Thyroid gland (tissue), 4 donors: ENCODE results near the gene SLC15A5. TPM values are rescaled to one million over a fixed set of nuclear protein-coding genes. Genes with fewer than 3 reads are reported as not detected.

Experiments
- DNase-seq, 2 donors: peaks; one replicate each; pipeline ENCODE4 v3.0.0-alpha.2; 2019
- H3K27ac ChIP-seq, 3 donors: fragments of 200-600 bp; sonication (generic); 1 replicate in 2 of 3; 2 replicates in 1 of 3; pipeline ENCODE4 v1.5.1; 2016 to 2019; ENCODE audit warnings: mild to moderate bottlenecking in 1 of 3, moderate library complexity in 1 of 3
- H3K27me3 ChIP-seq: fragments of 200-600 bp; sonication (generic); one replicate; pipeline ENCODE4 v1.5.1; 2019
- H3K36me3 ChIP-seq, 2 donors: fragments of 200-600 bp; sonication (generic); one replicate each; pipeline ENCODE4 v1.5.1; 2016 to 2019
- H3K4me1 ChIP-seq, 2 donors: fragments of 200-600 bp; sonication (generic); one replicate each; pipeline ENCODE4 v1.5.1; 2017 to 2019
- H3K4me3 ChIP-seq, 3 donors: fragments of 200-600 bp; sonication (generic); replicated peaks in 1 of 3; 1 replicate in 2 of 3; 2 replicates in 1 of 3; pipeline ENCODE4 v1.5.1; 2016; ENCODE audit warnings: mild to moderate bottlenecking in 1 of 3
- H3K9me3 ChIP-seq: fragments of 200-600 bp; sonication (generic); one replicate; pipeline ENCODE4 v1.5.1; 2017
- CTCF ChIP-seq, 6 experiments: fragments of 200-600 bp in 3 of 6; fragments of 450-650 bp in 3 of 6; sonication (generic) in 3 of 6; IDR thresholded peaks; one replicate each; pipeline ENCODE4 v1.5.1; 2016 to 2019; ENCODE audit warnings: antibody characterized with exemption in 6 of 6, mild to moderate bottlenecking in 2 of 6, inconsistent platforms in 1 of 6, moderate library complexity in 1 of 6
- POLR2A ChIP-seq, 2 donors: fragments of 450-650 bp; IDR thresholded peaks; one replicate each; pipeline ENCODE4 v1.6.1; 2017; ENCODE audit warnings: antibody characterized with exemption in 2 of 2, mild to moderate bottlenecking in 2 of 2, moderate library complexity in 1 of 2
- WGBS, 2 donors: methylation state at CpG; one replicate each; pipeline ENCODE4 v1.1.5; 2017; 5-methylcytosine and 5-hydroxymethylcytosine counted together
- intact Hi-C: fragments of 100-400 bp; cut with DNase I; formaldehyde crosslinking; loops from one replicate; pipeline ENCODE4 v1.15.1; 2023
- total RNA-seq, 4 donors: library from RNA; depleted of rRNA; stranded (reverse); fragments of >200 nt; gene quantifications; one replicate each; pipeline ENCODE4 v1.2.3, GENCODE V29; 2016

The SLC15A5 gene
- total RNA-seq, 4 donors from 2014 or later: not detected

GRCh38 chr12:16150276-16150675 is 127.2 kb downstream of the SLC15A5 start:
- no peak overlapping the region for H3K27ac ChIP-seq
- no peaks in the 10 kb centered on the region for H3K36me3 ChIP-seq
- H3K27me3 ChIP-seq: no peaks in the 10 kb centered on the region
- H3K4me3 ChIP-seq: no peak overlapping the region
- 13 to 20% methylated on average over 2 of the region's 2 CpGs for WGBS, 2 donors
- H3K9me3 ChIP-seq: no peaks in the 10 kb centered on the region
- DNase-seq: no peak
- intact Hi-C loops: no loop called here
- TF ChIP-seq POLR2A (IDR thresholded peaks at IDR 0.05) (no peak), CTCF (IDR thresholded peaks at IDR 0.05) (no peak)
- no peaks in the 10 kb centered on the region for H3K4me1 ChIP-seq

- Histone ChIP-seq H3K9me3 (no peaks in the 10 kb centered on the region), H3K4me1 (no peaks in the 10 kb centered on the region), H3K4me3 (no peak overlapping the region), H3K27me3 (no peaks in the 10 kb centered on the region), H3K27ac (no peak overlapping the region), H3K36me3 (no peaks in the 10 kb centered on the region)
- no peak for DNase-seq
- intact Hi-C loops: no loop called here
- TF ChIP-seq POLR2A (IDR thresholded peaks at IDR 0.05) (no peak), CTCF (IDR thresholded peaks at IDR 0.05) (no peak)
- 90 to 92% methylated on average over 3 of the region's 3 CpGs for WGBS, 2 donors
Observed at GRCh38 chr12:16148938-16149337, 128.5 kb downstream of the SLC15A5 start.

Other genes with a start within 250 kb of the SLC15A5 start
- 100 to 1,000 TPM; 454 to 666 (median 594) TPM for gene MGST1, start 70.0 kb upstream of the SLC15A5 start, total RNA-seq